Stimulated activated CD4-positive, alpha-beta T cell treated with anti-CD3 and anti-CD28 coated beads, Interleukin-1b, Interleukin-23, amount 100 ng/mL, for 48 hours (primary cell): ENCODE results near the gene TDG.
"Not testable (repeated sequence)": the region's sequence is repeated elsewhere in the genome, so short reads cannot be mapped to it uniquely, and the experiment has no call there.

Source experiments
- DNase-seq: peaks from one replicate; pipeline ENCODE4 v3.0.0-alpha.2; 2020

The TDG gene

GRCh38 chr12:103962493-103962892 is 3.2 kb upstream of the TDG start:
- no peak for DNase-seq

GRCh38 chr12:103964805-103965204 is 867 bp upstream of the TDG start:
- DNase-seq: no peak

GRCh38 chr12:103965255-103965589 is 450 bp upstream of the TDG start:
- DNase-seq: no peak

DNA sequence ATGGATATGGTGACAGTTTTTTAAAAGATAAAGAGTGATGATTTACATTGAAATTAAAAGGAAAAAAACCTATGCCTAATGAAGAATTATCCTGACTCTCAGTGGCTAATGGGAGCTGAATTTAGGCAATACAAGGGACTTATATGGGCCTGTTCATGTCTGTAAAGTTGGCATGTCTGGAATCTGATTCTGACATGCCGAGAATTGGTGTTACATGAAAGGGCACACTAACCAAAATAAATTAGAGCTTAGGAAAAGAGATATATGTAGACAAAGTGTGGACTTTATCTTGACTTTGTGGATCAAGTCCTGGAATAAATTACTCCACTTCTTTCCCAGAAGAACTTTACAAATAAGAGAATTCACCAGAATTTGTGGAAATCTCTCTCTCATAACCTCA is 1.1 kb downstream of the TDG start:
- DNase-seq: no peak

GRCh38 chr12:103969391-103969790 is 3.7 kb downstream of the TDG start:
- no peak for DNase-seq

DNA sequence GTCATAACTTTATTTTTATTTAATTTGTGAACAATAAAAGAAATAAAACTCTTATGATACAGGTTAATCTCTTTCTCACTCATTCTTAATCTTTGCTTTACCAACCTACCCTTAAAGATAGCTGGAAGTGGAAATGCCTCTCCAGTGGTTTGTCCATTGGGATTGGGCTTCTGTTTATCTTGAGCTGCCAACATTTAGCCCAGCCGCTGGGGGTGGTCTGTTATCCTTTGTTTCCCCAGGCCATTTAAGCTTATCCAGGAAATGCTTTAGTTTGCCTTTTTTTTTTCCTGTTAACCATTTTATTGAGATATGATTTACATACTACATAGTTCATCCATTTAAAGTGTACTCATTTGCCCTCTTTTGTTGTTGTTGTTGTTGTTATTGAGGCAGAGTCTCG is 8.2 kb downstream of the TDG start:
- DNase-seq: no peak

GRCh38 chr12:103975368-103975767 is 9.7 kb downstream of the TDG start:
- DNase-seq: no peak

- DNase-seq: no peak
Measured at GRCh38 chr12:103978384-103978982, 12.8 kb downstream of the TDG start.

DNA sequence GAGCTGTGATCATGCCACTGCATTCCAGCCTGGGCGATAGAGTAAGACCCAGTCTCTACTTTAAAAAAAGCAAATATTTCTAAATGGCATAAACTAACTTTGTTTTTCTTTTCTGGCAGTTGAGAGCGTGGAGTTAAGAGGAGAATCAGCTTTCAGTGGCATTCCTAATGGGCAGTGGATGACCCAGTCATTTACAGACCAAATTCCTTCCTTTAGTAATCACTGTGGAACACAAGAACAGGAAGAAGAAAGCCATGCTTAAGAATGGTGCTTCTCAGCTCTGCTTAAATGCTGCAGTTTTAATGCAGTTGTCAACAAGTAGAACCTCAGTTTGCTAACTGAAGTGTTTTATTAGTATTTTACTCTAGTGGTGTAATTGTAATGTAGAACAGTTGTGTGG is 21.2 kb downstream of the TDG start:
- no peak for DNase-seq

GRCh38 chr12:103994235-103994634 is 28.6 kb downstream of the TDG start:
- DNase-seq: no peak

DNA sequence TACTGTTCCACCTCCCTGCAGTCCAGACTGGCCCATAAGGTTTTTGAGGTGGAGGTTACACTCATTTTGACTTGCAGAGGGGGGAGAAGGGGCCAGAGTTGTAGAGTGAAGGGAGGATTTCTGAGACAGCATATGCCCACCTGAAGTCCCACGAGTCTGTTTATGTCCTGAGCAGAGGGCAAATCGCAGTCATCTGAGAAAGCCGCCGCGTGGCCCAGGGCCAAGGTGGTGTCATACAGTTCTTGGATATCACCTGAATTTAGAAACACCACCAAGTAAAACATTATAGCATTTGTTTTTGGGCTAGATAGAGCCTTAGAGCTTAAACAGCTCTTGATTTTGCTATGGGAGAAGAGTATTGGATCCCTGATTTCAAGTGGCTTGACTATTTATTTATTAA is 30.9 kb downstream of the TDG start:
- DNase-seq: no peak

DNA sequence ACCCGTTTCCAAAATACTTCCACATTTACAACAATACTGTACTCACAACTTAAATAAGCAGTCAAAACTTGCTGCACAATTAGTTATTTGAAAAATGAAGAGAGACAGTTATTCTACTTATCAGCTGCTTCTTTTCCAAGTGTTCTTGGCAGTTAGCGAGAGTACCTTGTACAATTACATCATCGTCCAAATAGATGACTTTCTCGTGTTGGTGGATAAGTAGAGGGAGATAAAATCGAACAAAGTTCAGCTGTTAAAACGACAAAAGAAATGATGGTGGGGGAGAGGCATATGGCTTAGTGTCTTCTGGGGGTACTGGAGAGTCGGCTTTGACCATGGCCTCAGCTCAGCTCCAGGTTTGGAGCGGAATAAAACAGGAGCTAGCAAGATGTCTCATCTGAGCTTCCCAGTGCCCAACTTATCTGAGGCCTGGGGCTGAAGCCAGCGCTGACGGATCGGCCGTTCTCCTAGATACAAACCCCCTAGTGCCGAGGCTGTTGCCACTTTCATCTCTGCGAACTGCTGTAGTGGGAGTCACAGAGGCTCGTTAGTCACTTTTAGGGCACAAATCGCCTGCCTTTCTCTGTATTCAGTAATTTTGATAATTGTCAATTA is 31.7 kb downstream of the TDG start:
- no peak for DNase-seq

- DNase-seq: no peak
Measured at GRCh38 chr12:103998976-103999375, 33.3 kb downstream of the TDG start.

- no peak for DNase-seq
Measured at GRCh38 chr12:104000807-104001434, 35.2 kb downstream of the TDG start.

DNA sequence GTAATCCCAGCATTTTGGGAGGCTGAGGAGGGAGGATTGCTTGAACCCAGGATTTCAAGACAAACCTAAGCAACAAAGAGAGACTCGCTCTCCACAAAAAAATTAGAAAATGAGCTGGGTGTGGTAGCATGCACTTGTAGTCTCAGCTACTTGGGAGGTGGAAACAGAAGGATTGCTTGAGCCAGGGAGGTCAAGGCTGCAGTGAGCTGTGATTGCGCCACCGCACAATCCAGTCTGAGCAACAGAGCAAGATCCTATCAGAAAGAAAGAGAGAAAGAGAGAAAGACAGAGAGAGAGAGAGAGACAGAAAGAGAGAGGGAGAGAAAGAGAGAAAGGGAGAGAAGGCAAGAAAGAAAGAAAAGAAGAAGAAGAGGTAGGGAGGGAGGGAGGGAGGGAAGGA is 37.0 kb downstream of the TDG start:
- DNase-seq: no peak

- no peak for DNase-seq
Measured at GRCh38 chr12:104003596-104003995, 37.9 kb downstream of the TDG start.

DNA sequence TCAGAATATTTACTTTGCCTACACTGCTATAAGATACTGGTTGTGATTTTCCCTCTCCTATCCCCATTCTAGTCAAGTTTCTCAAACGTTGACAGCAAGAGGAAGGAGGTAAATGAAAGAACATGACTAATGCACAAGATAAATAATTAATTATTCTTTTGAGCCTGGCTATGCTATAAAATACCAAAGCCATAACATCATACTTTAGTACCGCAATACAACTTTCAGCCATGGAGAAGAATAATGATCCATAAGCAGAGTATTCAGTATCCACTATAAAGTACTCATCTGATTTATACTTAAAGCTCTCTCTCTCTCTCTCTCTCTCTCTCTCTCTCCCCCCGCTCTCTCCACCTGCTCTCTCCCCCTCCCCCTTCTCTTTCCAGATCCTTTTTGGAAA is 41.3 kb downstream of the TDG start:
- DNase-seq: no peak

DNA sequence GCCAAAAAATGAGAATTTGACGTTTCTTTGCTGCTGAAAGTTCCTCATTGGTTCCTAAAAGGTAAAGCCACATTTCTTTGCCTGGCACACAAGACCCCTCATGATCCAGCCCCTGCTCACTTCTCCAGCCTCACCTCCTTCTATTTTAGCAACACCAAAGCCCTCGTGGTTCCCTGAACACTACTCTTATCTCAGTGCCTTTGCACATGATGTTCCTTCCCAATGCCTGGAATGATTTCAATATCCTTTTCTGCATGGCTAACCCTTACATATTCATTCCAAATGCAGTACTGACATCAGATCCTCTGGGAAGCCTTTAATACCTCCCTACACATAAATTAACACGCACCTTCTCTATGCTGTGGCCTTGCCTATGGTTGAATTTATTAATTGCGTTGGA is 44.4 kb downstream of the TDG start:
- DNase-seq: no peak

DNA sequence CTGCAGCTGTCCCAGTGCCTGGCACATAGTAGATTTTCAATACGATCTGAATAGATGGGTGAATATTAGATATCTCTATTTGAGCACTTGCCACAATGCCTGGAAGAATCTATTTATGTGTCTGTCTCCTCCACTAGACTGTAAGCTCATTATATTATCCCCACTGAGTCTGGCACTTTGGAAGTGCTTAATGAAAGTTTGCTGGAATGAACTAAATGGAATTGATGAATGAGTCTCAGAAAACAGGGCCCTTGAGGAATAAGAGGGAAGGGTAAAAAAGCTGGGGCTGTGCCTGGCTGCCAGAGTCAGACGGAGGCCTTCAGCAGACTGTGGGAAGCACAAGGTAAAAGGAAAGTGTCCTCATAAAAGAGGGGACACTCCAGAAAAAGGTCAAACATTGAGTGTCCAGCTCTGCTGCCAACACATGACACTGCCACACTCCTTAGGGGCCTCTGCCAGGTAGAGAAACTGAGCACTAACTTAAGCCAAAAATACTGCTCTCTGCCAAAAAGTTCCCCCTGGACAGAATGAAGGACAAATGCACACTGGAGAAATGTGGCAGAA is 45.0 kb downstream of the TDG start:
- DNase-seq: no peak

DNA sequence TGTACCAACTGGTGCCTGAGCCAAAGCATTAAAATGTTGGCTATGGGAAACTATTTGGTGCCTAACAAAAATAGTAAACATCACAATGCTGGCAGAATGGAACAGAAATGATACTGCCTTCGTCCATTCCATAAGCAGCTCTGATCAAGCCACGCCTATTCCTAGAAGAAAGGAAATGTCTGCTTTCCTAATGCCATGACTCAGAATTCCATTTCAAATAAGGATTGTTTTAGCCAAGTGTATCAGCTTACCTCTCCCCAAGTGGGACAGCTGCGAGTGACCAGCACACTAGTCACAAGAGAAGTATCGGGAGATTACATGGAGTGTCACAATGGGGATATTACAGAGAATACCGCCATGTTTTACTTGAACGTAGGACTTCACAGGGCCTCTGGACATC is 45.6 kb downstream of the TDG start:
- no peak for DNase-seq

- no peak for DNase-seq
Measured at GRCh38 chr12:104012331-104012730, 46.7 kb downstream of the TDG start.

- DNase-seq: not testable (repeated sequence)
Measured at GRCh38 chr12:104021862-104022261, 56.2 kb downstream of the TDG start.

DNA sequence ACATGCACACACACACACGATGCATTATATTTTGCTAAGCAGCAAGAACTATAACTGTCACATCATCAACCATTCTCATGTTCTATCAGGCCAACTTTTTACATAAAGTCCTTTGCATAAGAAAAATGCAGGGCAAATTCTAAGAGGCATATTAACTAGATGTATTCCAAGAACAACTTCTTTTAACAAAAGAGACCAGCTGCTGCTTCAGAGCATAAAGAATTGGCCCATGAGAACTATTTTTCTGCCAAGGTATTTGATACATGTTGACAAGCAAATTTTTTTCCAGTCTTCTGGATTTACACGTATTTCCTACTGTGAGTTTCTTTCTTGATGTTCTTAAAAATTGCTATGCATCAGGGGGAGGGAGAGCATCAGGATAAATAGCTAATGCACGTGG is 57.1 kb downstream of the TDG start:
- DNase-seq: no peak

- no peak for DNase-seq
Measured at GRCh38 chr12:104023710-104024109, 58.0 kb downstream of the TDG start.

GRCh38 chr12:104024348-104024747 is 58.7 kb downstream of the TDG start:
- DNase-seq: no peak
